ENCODE measurements around the gene ASPG.

DNA sequence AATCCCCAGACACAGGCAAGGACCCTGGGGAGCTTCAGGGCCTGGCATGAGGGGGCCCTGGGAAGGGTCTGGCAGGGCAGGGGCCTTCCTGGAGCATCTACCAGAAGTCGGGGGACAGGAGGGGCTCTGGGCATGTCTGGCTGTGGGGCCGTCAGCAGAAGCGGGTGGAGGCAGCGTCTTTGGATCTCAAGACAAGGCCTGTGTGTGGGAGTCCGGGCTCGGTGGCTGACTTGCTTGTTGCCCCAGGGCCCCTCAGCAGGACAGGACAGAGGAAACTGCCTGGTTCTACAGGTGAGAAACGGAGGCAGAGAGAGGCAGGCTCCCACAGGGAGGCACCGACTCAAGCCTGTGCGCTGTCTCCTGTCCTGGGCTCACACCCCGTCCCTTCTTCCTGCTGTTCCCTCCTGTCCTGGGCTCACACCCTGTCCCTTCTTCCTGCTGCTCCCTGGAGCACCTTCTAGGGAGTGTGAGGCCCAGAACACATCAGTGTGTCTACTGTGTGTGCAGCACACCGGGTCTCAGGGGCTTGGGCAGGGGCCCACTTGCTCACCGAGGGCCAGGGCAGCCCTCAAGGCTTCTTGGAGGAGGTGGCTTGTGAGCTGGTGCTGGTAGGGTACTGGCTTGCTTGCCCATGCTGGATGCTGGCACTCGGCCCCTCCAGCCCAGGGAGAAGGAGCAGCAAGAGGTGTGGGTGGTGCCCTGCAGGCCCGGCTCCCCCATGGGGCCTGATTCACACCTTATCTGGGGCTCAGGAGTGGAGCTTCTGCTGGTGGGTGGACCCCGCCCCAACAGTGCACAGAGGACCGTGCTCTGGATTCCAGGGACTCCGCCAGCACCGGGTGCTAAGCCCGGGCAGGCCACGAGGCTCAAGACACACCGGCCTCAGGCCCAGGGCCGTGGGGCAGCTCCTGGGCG, 14.9 kb downstream of the ASPG start:
- TF ChIP-seq EZH2 (IDR thresholded peaks at IDR 0.05; ENCODE audit: borderline replicate concordance, insufficient read depth, low read length, poor library complexity, severe bottlenecking) (no peak), POLR2AphosphoS5 (IDR thresholded peaks at IDR 0.05) (no peak), RAD21 (conservative IDR thresholded peaks at IDR 0.05) (no peak), TAF1 (IDR thresholded peaks at IDR 0.05; ENCODE audit: low read depth) (no peak), SMC3 (conservative IDR thresholded peaks at IDR 0.05; ENCODE audit: poor library complexity) (no peak), EP300 (conservative IDR thresholded peaks at IDR 0.05; ENCODE audit: poor library complexity, severe bottlenecking) (no peak)
- TF ChIP-seq, protein P1, sequence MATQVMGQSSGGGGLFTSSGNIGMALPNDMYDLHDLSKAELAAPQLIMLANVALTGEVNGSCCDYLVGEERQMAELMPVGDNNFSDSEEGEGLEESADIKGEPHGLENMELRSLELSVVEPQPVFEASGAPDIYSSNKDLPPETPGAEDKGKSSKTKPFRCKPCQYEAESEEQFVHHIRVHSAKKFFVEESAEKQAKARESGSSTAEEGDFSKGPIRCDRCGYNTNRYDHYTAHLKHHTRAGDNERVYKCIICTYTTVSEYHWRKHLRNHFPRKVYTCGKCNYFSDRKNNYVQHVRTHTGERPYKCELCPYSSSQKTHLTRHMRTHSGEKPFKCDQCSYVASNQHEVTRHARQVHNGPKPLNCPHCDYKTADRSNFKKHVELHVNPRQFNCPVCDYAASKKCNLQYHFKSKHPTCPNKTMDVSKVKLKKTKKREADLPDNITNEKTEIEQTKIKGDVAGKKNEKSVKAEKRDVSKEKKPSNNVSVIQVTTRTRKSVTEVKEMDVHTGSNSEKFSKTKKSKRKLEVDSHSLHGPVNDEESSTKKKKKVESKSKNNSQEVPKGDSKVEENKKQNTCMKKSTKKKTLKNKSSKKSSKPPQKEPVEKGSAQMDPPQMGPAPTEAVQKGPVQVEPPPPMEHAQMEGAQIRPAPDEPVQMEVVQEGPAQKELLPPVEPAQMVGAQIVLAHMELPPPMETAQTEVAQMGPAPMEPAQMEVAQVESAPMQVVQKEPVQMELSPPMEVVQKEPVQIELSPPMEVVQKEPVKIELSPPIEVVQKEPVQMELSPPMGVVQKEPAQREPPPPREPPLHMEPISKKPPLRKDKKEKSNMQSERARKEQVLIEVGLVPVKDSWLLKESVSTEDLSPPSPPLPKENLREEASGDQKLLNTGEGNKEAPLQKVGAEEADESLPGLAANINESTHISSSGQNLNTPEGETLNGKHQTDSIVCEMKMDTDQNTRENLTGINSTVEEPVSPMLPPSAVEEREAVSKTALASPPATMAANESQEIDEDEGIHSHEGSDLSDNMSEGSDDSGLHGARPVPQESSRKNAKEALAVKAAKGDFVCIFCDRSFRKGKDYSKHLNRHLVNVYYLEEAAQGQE (IDR thresholded peaks at IDR 0.05; ENCODE audit: borderline replicate concordance): no peak
- TF ChIP-seq, protein P2, sequence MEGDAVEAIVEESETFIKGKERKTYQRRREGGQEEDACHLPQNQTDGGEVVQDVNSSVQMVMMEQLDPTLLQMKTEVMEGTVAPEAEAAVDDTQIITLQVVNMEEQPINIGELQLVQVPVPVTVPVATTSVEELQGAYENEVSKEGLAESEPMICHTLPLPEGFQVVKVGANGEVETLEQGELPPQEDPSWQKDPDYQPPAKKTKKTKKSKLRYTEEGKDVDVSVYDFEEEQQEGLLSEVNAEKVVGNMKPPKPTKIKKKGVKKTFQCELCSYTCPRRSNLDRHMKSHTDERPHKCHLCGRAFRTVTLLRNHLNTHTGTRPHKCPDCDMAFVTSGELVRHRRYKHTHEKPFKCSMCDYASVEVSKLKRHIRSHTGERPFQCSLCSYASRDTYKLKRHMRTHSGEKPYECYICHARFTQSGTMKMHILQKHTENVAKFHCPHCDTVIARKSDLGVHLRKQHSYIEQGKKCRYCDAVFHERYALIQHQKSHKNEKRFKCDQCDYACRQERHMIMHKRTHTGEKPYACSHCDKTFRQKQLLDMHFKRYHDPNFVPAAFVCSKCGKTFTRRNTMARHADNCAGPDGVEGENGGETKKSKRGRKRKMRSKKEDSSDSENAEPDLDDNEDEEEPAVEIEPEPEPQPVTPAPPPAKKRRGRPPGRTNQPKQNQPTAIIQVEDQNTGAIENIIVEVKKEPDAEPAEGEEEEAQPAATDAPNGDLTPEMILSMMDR (IDR thresholded peaks at IDR 0.05; ENCODE audit: poor library complexity, severe bottlenecking): no peak

Data from neural cell (in vitro differentiated cells).